H1 (cell line): ENCODE measurements around the gene TSTD2. TPM values are rescaled to one million over a fixed set of nuclear protein-coding genes. Genes with fewer than 3 reads are reported as not detected.

Source experiments
- CTCF ChIA-PET: fragments of 300-600 bp; sonication (Branson Sonifier 250); formaldehyde crosslinking; loops from one replicate; lab custom pipeline; 2021; ENCODE audit not compliant: partially characterized antibody; lab: Charles Lee
- POLR2A ChIA-PET: fragments of 300-600 bp; sonication (Branson Sonifier 250); formaldehyde crosslinking; loops from one replicate; lab custom pipeline; 2021; ENCODE audit warnings: inconsistent platforms; ENCODE audit not compliant: partially characterized antibody; lab: Charles Lee
- DNase-seq, 2 experiments: peaks; one replicate each; pipeline versions ENCODE4 v3.0.0 to v3.0.0-alpha.2; 2010 to 2022; ENCODE audit warnings: low spot score in 2 of 2, low read depth in 1 of 2, mixed read lengths in 1 of 2
- FAIRE-seq: peaks from 2 replicates; lab custom pipeline; 2011; peaks lifted over from hg19 to GRCh38; lab: Jason Lieb, UNC
- H2AFZ ChIP-seq: 2 replicates; pipeline ENCODE4 v1.8.1; 2012; ENCODE audit warnings: low read length, inconsistent platforms
- H2AK5ac ChIP-seq: 2 replicates; pipeline ENCODE4 v1.6.1; 2013; ENCODE audit warnings: low read depth, low read length
- H2BK120ac ChIP-seq: replicated peaks from 2 replicates; pipeline ENCODE3; 2013; ENCODE audit warnings: low read depth, low read length, inconsistent platforms
- H2BK12ac ChIP-seq: 2 replicates; pipeline ENCODE4 v1.6.1; 2013; ENCODE audit warnings: low read depth, low read length
- H2BK15ac ChIP-seq: 2 replicates; pipeline ENCODE4 v1.6.1; 2013; ENCODE audit warnings: low read length
- H2BK20ac ChIP-seq: 2 replicates; pipeline ENCODE4 v1.6.1; 2013; ENCODE audit warnings: low read length
- H2BK5ac ChIP-seq: 2 replicates; pipeline ENCODE4 v1.6.1; 2013; ENCODE audit warnings: low read depth, low read length
- H3K14ac ChIP-seq: 2 replicates; pipeline ENCODE4 v1.6.1; 2013; ENCODE audit warnings: inconsistent platforms; ENCODE audit not compliant: insufficient read length
- H3K18ac ChIP-seq: 2 replicates; pipeline ENCODE4 v1.6.1; 2013; ENCODE audit warnings: low read length; ENCODE audit errors: extremely low read depth
- H3K23ac ChIP-seq: 2 replicates; pipeline ENCODE4 v1.6.1; 2013; ENCODE audit warnings: inconsistent platforms; ENCODE audit not compliant: insufficient read length
- H3K23me2 ChIP-seq: 2 replicates; pipeline ENCODE4 v1.6.1; 2013; ENCODE audit warnings: low read depth, low read length
- H3K27ac ChIP-seq: 2 replicates; pipeline ENCODE4 v1.6.1; 2011; ENCODE audit warnings: low read depth, low read length, inconsistent platforms
- H3K27me3 ChIP-seq, 4 experiments: replicated peaks in 1 of 4; 1 replicate in 1 of 4; 2 replicates in 3 of 4; pipeline versions ENCODE4 v1.6.1 to v1.8.1; 2011 to 2013; ENCODE audit warnings: low read length in 3 of 4, mild to moderate bottlenecking in 3 of 4, inconsistent platforms in 2 of 4, mixed read lengths in 2 of 4, moderate library complexity in 1 of 4; ENCODE audit not compliant: control insufficient read depth in 3 of 4, insufficient read depth in 3 of 4; ENCODE audit errors: extremely low read depth in 1 of 4
- H3K36me3 ChIP-seq, 4 experiments: 2 replicates each; pipeline versions ENCODE4 v1.6.1 to v1.8.1; 2011 to 2013; ENCODE audit warnings: mild to moderate bottlenecking in 4 of 4, low read length in 3 of 4, moderate library complexity in 2 of 4, control low read depth in 1 of 4, inconsistent platforms in 1 of 4; ENCODE audit not compliant: insufficient read depth in 4 of 4, control insufficient read depth in 2 of 4
- H3K4ac ChIP-seq: replicated peaks from 2 replicates; pipeline ENCODE3; 2013; ENCODE audit warnings: low read length, low read depth, mixed read lengths, inconsistent platforms; ENCODE audit not compliant: insufficient read length
- H3K4me1 ChIP-seq, 4 experiments: replicated peaks in 1 of 4; 1 replicate in 1 of 4; 2 replicates in 3 of 4; pipeline versions ENCODE4 v1.6.1 to v1.8.1; 2011 to 2013; ENCODE audit warnings: low read length in 3 of 4, inconsistent platforms in 2 of 4, mixed read lengths in 1 of 4; ENCODE audit not compliant: insufficient read depth in 4 of 4, control insufficient read depth in 3 of 4
- H3K4me2 ChIP-seq, 2 experiments: 2 replicates each; pipeline versions ENCODE4 v1.6.1 to v1.8.1; 2011 to 2013; ENCODE audit warnings: low read depth in 2 of 2, low read length in 2 of 2, control low read depth in 1 of 2, inconsistent platforms in 1 of 2, mild to moderate bottlenecking in 1 of 2; ENCODE audit not compliant: insufficient read depth in 1 of 2
- H3K4me3 ChIP-seq, 4 experiments: fragments of 200-600, 300-600 bp in 1 of 4; sonication (generic), shearing (Covaris generic), sonication (Bioruptor Twin) in 1 of 4; 2 replicates each; pipeline versions ENCODE4 v1.5.1 to v1.8.1; 2011 to 2016; ENCODE audit warnings: low read length in 4 of 4, low read depth in 3 of 4, control low read depth in 2 of 4, inconsistent platforms in 2 of 4, mild to moderate bottlenecking in 2 of 4, mixed read lengths in 1 of 4, moderate library complexity in 1 of 4; ENCODE audit not compliant: insufficient read depth in 2 of 4; ENCODE audit errors: extremely low read depth in 1 of 4
- H3K56ac ChIP-seq: replicated peaks from 2 replicates; pipeline ENCODE3; 2013; ENCODE audit warnings: low read depth, mild to moderate bottlenecking, mixed read lengths, low read length, inconsistent platforms; ENCODE audit not compliant: insufficient read length
- H3K79me1 ChIP-seq: 2 replicates; pipeline ENCODE4 v1.6.1; 2013; ENCODE audit warnings: low read depth, low read length, control low read depth
- H3K79me2 ChIP-seq, 2 experiments: 2 replicates each; pipeline versions ENCODE4 v1.6.1 to v1.8.1; 2012 to 2013; ENCODE audit warnings: low read length in 2 of 2, mild to moderate bottlenecking in 2 of 2, inconsistent platforms in 1 of 2; ENCODE audit not compliant: insufficient read depth in 2 of 2, control insufficient read depth in 1 of 2
- H3K9ac ChIP-seq, 4 experiments: replicated peaks in 1 of 4; 1 replicate in 1 of 4; 2 replicates in 3 of 4; pipeline versions ENCODE4 v1.6.1 to v1.8.1; 2011 to 2013; ENCODE audit warnings: low read depth in 3 of 4, low read length in 3 of 4, control low read depth in 2 of 4, mild to moderate bottlenecking in 2 of 4, moderate library complexity in 2 of 4, inconsistent platforms in 1 of 4; ENCODE audit errors: extremely low read depth in 1 of 4
- H3K9me3 ChIP-seq, 2 experiments: 2 replicates each; pipeline versions ENCODE4 v1.6.1 to v1.8.1; 2012 to 2013; ENCODE audit warnings: mild to moderate bottlenecking in 2 of 2, moderate library complexity in 2 of 2, control low read depth in 1 of 2, inconsistent platforms in 1 of 2, low read depth in 1 of 2, low read length in 1 of 2, mixed read lengths in 1 of 2; ENCODE audit not compliant: insufficient read depth in 2 of 2
- H4K20me1 ChIP-seq, 2 experiments: replicated peaks in 1 of 2; 2 replicates each; pipeline versions ENCODE3 to v1.8.1; 2011 to 2013; ENCODE audit warnings: inconsistent platforms in 2 of 2, low read length in 2 of 2, mild to moderate bottlenecking in 1 of 2; ENCODE audit not compliant: insufficient read depth in 2 of 2, control insufficient read depth in 1 of 2
- H4K5ac ChIP-seq: 2 replicates; pipeline ENCODE4 v1.6.1; 2013; ENCODE audit warnings: low read length, low read depth, mixed read lengths, inconsistent platforms; ENCODE audit not compliant: insufficient read length
- H4K8ac ChIP-seq: 2 replicates; pipeline ENCODE4 v1.8.0; 2013; ENCODE audit warnings: mild to moderate bottlenecking, moderate library complexity, low read length, inconsistent platforms; ENCODE audit not compliant: insufficient read depth; ENCODE audit errors: extremely low read depth
- H4K91ac ChIP-seq: replicated peaks from 2 replicates; pipeline ENCODE3; 2013; ENCODE audit warnings: low read length, mixed read lengths, inconsistent platforms; ENCODE audit not compliant: insufficient read length
- RAD21 ChIP-seq, 2 experiments: IDR thresholded peaks in 1 of 2; conservative IDR thresholded peaks in 1 of 2; 2 replicates each; pipeline ENCODE4 v1.6.1; 2011; ENCODE audit warnings: low read depth in 2 of 2, low read length in 2 of 2, improper control_type of control experiment in 1 of 2, inconsistent platforms in 1 of 2, mild to moderate bottlenecking in 1 of 2, moderate library complexity in 1 of 2
- RNF2 ChIP-seq: fragments of 200-900, 300-1000 bp; sonication (generic); IDR thresholded peaks from 2 replicates; pipeline ENCODE4 v1.7.1; 2016; ENCODE audit warnings: borderline replicate concordance, low read depth, mild to moderate bottlenecking, antibody characterized with exemption, low read length; ENCODE audit not compliant: poor library complexity, severe bottlenecking; ENCODE audit errors: missing control alignments
- SIX5 ChIP-seq: IDR thresholded peaks from 2 replicates; pipeline ENCODE4 v1.6.1; 2011; ENCODE audit warnings: mild to moderate bottlenecking, low read depth, low read length
- TBP ChIP-seq: IDR thresholded peaks from 2 replicates; pipeline ENCODE4 v1.6.1; 2011; ENCODE audit warnings: low read depth, low read length, improper control_type of control experiment
- WGBS, 2 experiments: shearing (Covaris generic) in 1 of 2; methylation state at CpG; one replicate each; pipeline versions ENCODE4 v1.1.6 to v1.1.7; 2013 to 2015; ENCODE audit warnings: low lambda C conversion rate in 2 of 2, mixed read lengths in 2 of 2, inconsistent platforms in 1 of 2, low coverage in 1 of 2, missing lambda C conversion rate in 1 of 2; ENCODE audit not compliant: insufficient replicate concordance in 2 of 2, insufficient coverage in 1 of 2, insufficient read length in 1 of 2; ENCODE audit errors: extremely low coverage in 1 of 2, missing lambda C conversion rate in 1 of 2; 5-methylcytosine and 5-hydroxymethylcytosine counted together
- polyA plus RNA-seq, 7 experiments: library from polyadenylated mRNA; depleted of rRNA in 3 of 7; stranded (reverse) in 5 of 7; unstranded in 2 of 7; fragments of >200 nt in 5 of 7; fragments of 200-250 nt in 2 of 7; gene quantifications; 1 replicate in 5 of 7; 2 replicates in 1 of 7; 4 replicates in 1 of 7; pipeline versions ENCODE4 v1.2.1 to v1.2.3, GENCODE V29; 2011 to 2013; ENCODE audit warnings: missing spikeins in 2 of 7, mixed read lengths in 2 of 7
- total RNA-seq: library from RNA; stranded (reverse); fragmentation: NEBNext Ultra II Directional; extraction: Animal tissue kit (Norgen Biotek cat#: 25700); gene quantifications from 2 replicates; pipeline ENCODE4 v1.2.1, GENCODE V29; 2021

The TSTD2 gene
- total and polyA plus RNA-seq, 2 of the 8 experiments (the other 6 are each of a cell fraction or from before 2014, with no cell fraction given), result 16.1 to 17.5 TPM

DNA sequence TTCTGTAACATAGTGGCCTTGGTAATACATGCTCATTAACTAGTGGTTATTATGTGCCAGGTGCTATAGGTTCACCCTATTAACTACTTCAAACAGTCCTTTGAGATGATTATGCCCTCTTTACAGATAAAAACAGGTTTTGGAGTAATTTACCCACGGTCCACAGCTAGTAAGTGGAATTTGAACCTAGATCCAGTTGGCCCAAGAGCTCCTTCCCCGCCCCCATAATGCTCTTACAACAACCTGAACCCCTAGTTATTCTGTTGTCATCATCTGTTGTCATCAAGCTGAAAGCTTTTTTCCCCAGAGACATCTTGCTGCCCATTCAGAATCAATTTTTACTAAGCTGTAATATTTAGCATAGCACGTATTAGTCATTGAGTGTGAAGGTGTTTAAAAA is 40.8 kb upstream of the TSTD2 start:
- H4K91ac ChIP-seq, result no peak overlapping the region
- DNase-seq (no peak), FAIRE-seq (no peak)
- peaks cover 24 to 70% (median 60%) of the 10 kb centered on the region in 4 experiments for H3K36me3 ChIP-seq
- no peak overlapping the region for H3K4ac ChIP-seq
- H2BK15ac ChIP-seq, result no peak overlapping the region
- no peak overlapping the region for H2BK12ac ChIP-seq
- WGBS, 2 experiments, result 92% methylated on average over 3 of the region's 3 CpGs; no CpG with 5 or more reads in 1 of the 2 experiments
- H3K23me2 ChIP-seq, result no peaks in the 10 kb centered on the region
- no peak overlapping the region for H3K56ac ChIP-seq
- TF ChIP-seq SIX5 (no peak), TBP (no peak), RNF2 (no peak), RAD21 (IDR thresholded peaks at IDR 0.05 in 1 of 2, conservative IDR thresholded peaks at IDR 0.05 in 1 of 2; ENCODE audit: low read depth in 2 of 2, low read length in 2 of 2) (no peak)
- no peak overlapping the region for H2BK5ac ChIP-seq
- no peak overlapping the region for H2AFZ ChIP-seq
- H3K4me2 ChIP-seq, result no peak overlapping the region
- no peak overlapping the region for H4K8ac ChIP-seq
- no peak overlapping the region for H4K5ac ChIP-seq
- no peak overlapping the region for H3K18ac ChIP-seq
- H3K27me3 ChIP-seq, result no peaks in the 10 kb centered on the region
- no peak overlapping the region for H2BK120ac ChIP-seq
- H3K14ac ChIP-seq, result no peak overlapping the region
- ChIA-PET CTCF (interaction anchor here (1.0 kb wide), 1 partner anchor 75 kb away, joined by 4 read pairs; no protein-coding TSS in a partner anchor), POLR2A (interaction anchor here (1.2 to 1.3 kb wide), 2 partner anchors 13 to 17 kb away, joined by 3 to 4 read pairs; no protein-coding TSS in a partner anchor)
- H3K9ac ChIP-seq, result no peak overlapping the region
- H3K79me1 ChIP-seq, result no peaks in the 10 kb centered on the region
- H2BK20ac ChIP-seq, result no peak overlapping the region
- no peaks in the 10 kb centered on the region for H3K79me2 ChIP-seq
- H3K4me3 ChIP-seq, result no peak overlapping the region
- H4K20me1 ChIP-seq, result peaks cover 0 to 2% of the 10 kb centered on the region in 2 experiments
- no peak overlapping the region for H2AK5ac ChIP-seq
- no peak overlapping the region for H3K27ac ChIP-seq
- no peak overlapping the region for H3K23ac ChIP-seq
- H3K9me3 ChIP-seq, result no peaks in the 10 kb centered on the region
- no peaks in the 10 kb centered on the region for H3K4me1 ChIP-seq
